Transverse colon (tissue), 4 donors: ENCODE measurements around the gene PRPF38A. TPM values are rescaled to one million over a fixed set of nuclear protein-coding genes. Genes with fewer than 3 reads are reported as not detected.

Experiments used
- DNase-seq: peaks from one replicate; pipeline ENCODE4 v3.0.0-alpha.2; 2019
- H3K27ac ChIP-seq, 4 donors: fragments of 200-600 bp; sonication (generic); 2 replicates each; pipeline ENCODE4 v1.5.1; 2016 to 2018; ENCODE audit warnings: inconsistent platforms in 4 of 4
- H3K27me3 ChIP-seq: fragments of 200-600 bp; sonication (generic); 2 replicates; pipeline ENCODE4 v1.5.1; 2017; ENCODE audit warnings: inconsistent platforms
- H3K36me3 ChIP-seq, 4 donors: fragments of 200-600 bp; sonication (generic); 2 replicates each; pipeline ENCODE4 v1.5.1; 2017 to 2019; ENCODE audit warnings: inconsistent platforms in 4 of 4
- H3K4me1 ChIP-seq, 4 donors: fragments of 200-600 bp; sonication (generic); 2 replicates each; pipeline ENCODE4 v1.5.1; 2017 to 2020; ENCODE audit warnings: inconsistent platforms in 4 of 4
- H3K4me3 ChIP-seq, 4 donors: fragments of 200-600 bp; sonication (generic); 1 replicate in 1 of 4; 2 replicates in 3 of 4; pipeline versions ENCODE4 v1.5.1 to v1.6.1; 2017 to 2019; ENCODE audit warnings: inconsistent platforms in 4 of 4
- H3K9me3 ChIP-seq, 2 donors: fragments of 200-600 bp; sonication (generic); 2 replicates each; pipeline ENCODE4 v1.5.1; 2017 to 2019; ENCODE audit warnings: inconsistent platforms in 2 of 2
- EP300 ChIP-seq: sonication (generic); formaldehyde crosslinking; IDR thresholded peaks from one replicate; pipeline ENCODE4 v1.6.1; 2017; ENCODE audit warnings: antibody characterized with exemption, low read depth
- POLR2A ChIP-seq: fragments of 450-650 bp; IDR thresholded peaks from one replicate; pipeline ENCODE4 v1.6.1; 2016; ENCODE audit warnings: antibody characterized with exemption, mild to moderate bottlenecking, moderate library complexity
- POLR2AphosphoS5 ChIP-seq, 3 donors: sonication (generic); formaldehyde crosslinking; IDR thresholded peaks; one replicate each; pipeline ENCODE4 v1.6.1; 2016; ENCODE audit warnings: antibody characterized with exemption in 3 of 3
- WGBS, 2 donors: methylation state at CpG; one replicate each; pipeline ENCODE4 v1.1.5; 2018; ENCODE audit warnings: low coverage in 1 of 2; 5-methylcytosine and 5-hydroxymethylcytosine counted together
- in situ Hi-C, 4 donors: fragments of 200-750 bp; cut with MboI; loops; one replicate each; pipeline versions ENCODE4 v1.15.0 to v1.15.1; 2017; ENCODE audit warnings: low sequenced_read_pairs in 3 of 4, low pct_ligation_motif_present in 1 of 4, low pct_unique_long_range_greater_than_20kb in 1 of 4
- intact Hi-C: fragments of 100-400 bp; cut with DNase I; formaldehyde crosslinking; loops from one replicate; pipeline ENCODE4 v1.15.1; 2023; ENCODE audit warnings: low total_unique reads
- total RNA-seq, 4 donors: library from RNA; depleted of rRNA; stranded (reverse); fragments of >200 nt; gene quantifications; one replicate each; pipeline ENCODE4 v1.1.0, GENCODE V29; 2016
- TF ChIP-seq, protein P1 (sequence below), 5 experiments: fragments of 200-600 bp in 3 of 5; fragments of 450-650 bp in 2 of 5; sonication (generic) in 3 of 5; IDR thresholded peaks; 1 replicate in 2 of 5; 2 replicates in 3 of 5; pipeline ENCODE4 v1.5.1; 2016 to 2017; ENCODE audit warnings: antibody characterized with exemption in 5 of 5, inconsistent platforms in 3 of 5, mild to moderate bottlenecking in 2 of 5, moderate library complexity in 1 of 5

The PRPF38A gene
- total RNA-seq, 4 donors from 2014 or later, result 4.0 to 25.5 (median 20.1) TPM

DNA sequence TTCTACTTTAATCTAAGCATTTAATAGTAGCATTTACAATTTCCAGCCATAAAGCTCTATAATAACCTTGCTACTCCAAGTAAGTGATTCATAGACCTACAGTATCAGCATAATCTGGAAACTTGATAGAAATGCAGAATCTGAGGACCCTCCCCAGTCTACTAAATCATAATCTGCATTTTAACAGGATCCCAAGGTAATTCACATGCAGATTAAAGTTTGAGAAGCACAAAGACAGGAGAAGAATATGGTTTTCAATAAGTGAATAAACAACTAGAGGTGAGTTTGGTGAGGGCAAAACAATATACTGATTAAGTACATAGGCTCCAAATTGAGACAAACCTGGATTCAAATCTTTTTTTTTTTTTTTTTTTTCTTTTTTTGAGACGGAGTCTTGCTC lies 57.4 kb downstream of the PRPF38A start:
- 88% methylated on average over 1 of the region's 1 CpG; no CpG with 5 or more reads in 1 of the 2 donors for whole genome bisulfite sequencing, 2 donors
- intact Hi-C loops (no loop called here), in situ Hi-C loops (no loop called here)
- no peaks in the 10 kb centered on the region for H3K9me3 ChIP-seq
- no peak for DNase-seq
- H3K4me3 ChIP-seq, result no peak overlapping the region
- no peaks in the 10 kb centered on the region for H3K36me3 ChIP-seq
- H3K4me1 ChIP-seq, result no peaks in the 10 kb centered on the region
- no peaks in the 10 kb centered on the region for H3K27me3 ChIP-seq
- no peak overlapping the region for H3K27ac ChIP-seq
- TF ChIP-seq POLR2AphosphoS5 (IDR thresholded peaks at IDR 0.05) (no peak), EP300 (no peak), POLR2A (no peak)
- TF ChIP-seq, protein P1, sequence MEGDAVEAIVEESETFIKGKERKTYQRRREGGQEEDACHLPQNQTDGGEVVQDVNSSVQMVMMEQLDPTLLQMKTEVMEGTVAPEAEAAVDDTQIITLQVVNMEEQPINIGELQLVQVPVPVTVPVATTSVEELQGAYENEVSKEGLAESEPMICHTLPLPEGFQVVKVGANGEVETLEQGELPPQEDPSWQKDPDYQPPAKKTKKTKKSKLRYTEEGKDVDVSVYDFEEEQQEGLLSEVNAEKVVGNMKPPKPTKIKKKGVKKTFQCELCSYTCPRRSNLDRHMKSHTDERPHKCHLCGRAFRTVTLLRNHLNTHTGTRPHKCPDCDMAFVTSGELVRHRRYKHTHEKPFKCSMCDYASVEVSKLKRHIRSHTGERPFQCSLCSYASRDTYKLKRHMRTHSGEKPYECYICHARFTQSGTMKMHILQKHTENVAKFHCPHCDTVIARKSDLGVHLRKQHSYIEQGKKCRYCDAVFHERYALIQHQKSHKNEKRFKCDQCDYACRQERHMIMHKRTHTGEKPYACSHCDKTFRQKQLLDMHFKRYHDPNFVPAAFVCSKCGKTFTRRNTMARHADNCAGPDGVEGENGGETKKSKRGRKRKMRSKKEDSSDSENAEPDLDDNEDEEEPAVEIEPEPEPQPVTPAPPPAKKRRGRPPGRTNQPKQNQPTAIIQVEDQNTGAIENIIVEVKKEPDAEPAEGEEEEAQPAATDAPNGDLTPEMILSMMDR (IDR thresholded peaks at IDR 0.05), result no peak

DNA sequence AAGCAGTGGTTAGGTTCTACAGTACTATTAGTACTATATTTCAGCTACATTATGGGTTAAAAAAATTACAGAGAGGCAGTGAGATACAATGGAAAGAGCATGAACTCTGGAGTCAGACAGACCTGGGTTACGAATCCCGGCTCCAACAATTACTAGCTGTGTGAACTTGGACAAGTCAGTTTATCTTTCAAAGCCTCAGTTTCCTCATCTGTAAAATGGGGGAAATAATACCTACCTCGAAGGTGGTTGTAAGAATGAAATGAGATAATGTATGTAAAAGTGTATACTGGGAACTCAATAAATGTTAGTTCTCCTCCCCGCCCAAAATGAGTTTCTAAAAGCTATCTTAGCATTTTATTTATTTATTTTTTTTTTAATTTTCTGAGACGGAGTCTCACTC lies 59.5 kb downstream of the PRPF38A start:
- no peak overlapping the region for H3K27ac ChIP-seq
- WGBS, 2 donors, result 89 to 96% methylated on average over 3 to 5 of the region's 5 CpGs
- H3K4me3 ChIP-seq, result no peak overlapping the region
- no peaks in the 10 kb centered on the region for H3K27me3 ChIP-seq
- no peaks in the 10 kb centered on the region for H3K36me3 ChIP-seq
- DNase-seq, result no peak
- no peaks in the 10 kb centered on the region for H3K4me1 ChIP-seq
- in situ Hi-C loops, result no loop called here
- TF ChIP-seq, protein P1 (IDR thresholded peaks at IDR 0.05), result no peak
- no peak for TF ChIP-seq POLR2A
- no peak for TF ChIP-seq EP300
- no peak for TF ChIP-seq POLR2AphosphoS5 (IDR thresholded peaks at IDR 0.05)
- intact Hi-C loops, result no loop called here
- no peaks in the 10 kb centered on the region for H3K9me3 ChIP-seq

DNA sequence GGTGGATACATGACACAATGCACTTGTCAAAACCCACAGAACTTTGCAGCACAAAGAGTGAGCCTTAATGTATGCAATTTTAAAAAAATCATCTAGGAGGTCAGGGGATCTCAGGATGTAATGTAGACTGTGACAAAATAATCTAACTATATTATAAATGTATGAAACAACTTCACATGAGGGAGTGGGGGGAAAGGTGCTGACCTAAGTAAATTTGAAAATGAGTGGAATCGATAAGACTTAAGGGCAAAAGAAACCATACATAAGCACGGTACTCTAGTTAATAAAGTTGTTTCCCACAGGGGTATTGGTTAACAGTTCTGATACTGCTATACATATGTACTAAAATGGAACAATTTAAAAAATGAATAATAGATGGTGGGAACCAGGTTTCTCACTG lies 64.7 kb downstream of the PRPF38A start:
- in situ Hi-C loops (no loop called here), intact Hi-C loops (no loop called here)
- H3K9me3 ChIP-seq, result no peaks in the 10 kb centered on the region

More for the DNA sequence above, 64.7 kb downstream of the PRPF38A start:
- WGBS, 2 donors, result 98 to 100% methylated on average over 2 of the region's 2 CpGs
- H3K36me3 ChIP-seq, result peaks cover 0 to 4% (median 0%) of the 10 kb centered on the region in 4 donors
- no peak overlapping the region for H3K27ac ChIP-seq
- TF ChIP-seq, protein P1 (IDR thresholded peaks at IDR 0.05), result no peak
- TF ChIP-seq EP300, result no peak
- no peak for TF ChIP-seq POLR2A
- TF ChIP-seq POLR2AphosphoS5 (IDR thresholded peaks at IDR 0.05), result no peak
- no peaks in the 10 kb centered on the region for H3K4me1 ChIP-seq
- H3K4me3 ChIP-seq, result no peak overlapping the region
- H3K27me3 ChIP-seq, result no peaks in the 10 kb centered on the region
- DNase-seq, result no peak

Other genes with a start within 250 kb of the PRPF38A start
- 10 to 100 TPM; 31.0 to 45.9 (median 39.2) TPM for gene CC2D1B, start 38.4 kb upstream of the PRPF38A start, total RNA-seq
- gene ORC1, start 179 bp upstream of the PRPF38A start, total RNA-seq, result 1 to 10 TPM in 2 of 4 donors, under 1 TPM in 1, not detected in 1; 1.00 to 1.7 (median 1.6) TPM
- 10 to 100 TPM; 12.3 to 55.3 (median 27.4) TPM for gene TUT4, start 148.5 kb downstream of the PRPF38A start, total RNA-seq
- gene GPX7, start 197.8 kb downstream of the PRPF38A start, total RNA-seq, result 10 to 100 TPM in 1 of 4 donors, 1 to 10 TPM in 3; 3.3 to 16.5 (median 5.6) TPM
- gene SHISAL2A, start 228.6 kb downstream of the PRPF38A start, total RNA-seq, result 1 to 10 TPM in 2 of 4 donors, not detected in 2; 3.2 to 8.2 TPM